HepG2 (cell line): ENCODE data around the gene CHSY3. TPM values are rescaled to one million over a fixed set of nuclear protein-coding genes. Genes with fewer than 3 reads are reported as not detected.

Source experiments
- ATAC-seq: fragments of 200-7000 bp; cut with Tn5 transposase; 3 replicates; pipeline ENCODE4 v1.9.1; 2020; ENCODE audit warnings: mild to moderate bottlenecking, moderate library complexity
- BruUV-seq: library from RNA; stranded (reverse); fragments of 400-500 nt; replicated peaks from 2 replicates; lab custom pipeline; 2021; lab: Mats Ljungman, UMichigan
- CTCF ChIA-PET: fragments of 300-600 bp; formaldehyde crosslinking; extraction: SDS; loops from one replicate; lab custom pipeline; 2021; ENCODE audit warnings: low total read pairs, inconsistent platforms, low intra/inter-chr PET ratio; lab: Yijun Ruan, JAX
- POLR2A ChIA-PET: fragments of 350-600 bp; sonication (Branson Sonifier 250); formaldehyde crosslinking; loops from one replicate; lab custom pipeline; 2020; ENCODE audit warnings: antibody characterized with exemption, inconsistent platforms; lab: Yijun Ruan, JAX
- DNase-seq: peaks from one replicate; pipeline ENCODE4 v3.0.0-alpha.2; 2015; ENCODE audit warnings: low spot score
- FAIRE-seq: peaks from 3 replicates; lab custom pipeline; 2011; peaks lifted over from hg19 to GRCh38; lab: Jason Lieb, UNC
- H2AFZ ChIP-seq: one replicate; pipeline ENCODE4 v1.6.1; 2011; ENCODE audit warnings: low read length, inconsistent platforms
- H3K27ac ChIP-seq: fragments of 300-600 bp; 3 replicates; pipeline ENCODE4 v1.8.0; 2011; ENCODE audit warnings: mixed run types, mild to moderate bottlenecking, mixed read lengths, low read length, inconsistent platforms; ENCODE audit not compliant: insufficient read depth; ENCODE audit errors: extremely low read length
- H3K27me3 ChIP-seq, 2 experiments: fragments of 200-600 bp in 1 of 2; 2 replicates in 1 of 2; 3 replicates in 1 of 2; pipeline versions ENCODE4 v1.6.0 to v1.8.0; 2011; ENCODE audit warnings: low read length in 2 of 2, mild to moderate bottlenecking in 2 of 2, moderate library complexity in 2 of 2, inconsistent platforms in 1 of 2; ENCODE audit not compliant: insufficient read depth in 2 of 2, control insufficient read depth in 1 of 2
- H3K36me3 ChIP-seq, 2 experiments: fragments of 200-600 bp in 1 of 2; replicated peaks in 1 of 2; 2 replicates in 1 of 2; 3 replicates in 1 of 2; pipeline versions ENCODE4 v1.5.1 to v1.8.0; 2011; ENCODE audit warnings: low read length in 2 of 2, inconsistent platforms in 1 of 2; ENCODE audit not compliant: insufficient read depth in 2 of 2, control insufficient read depth in 1 of 2
- H3K4me1 ChIP-seq: 2 replicates; pipeline ENCODE4 v1.5.1; 2012; ENCODE audit warnings: low read length, inconsistent platforms; ENCODE audit not compliant: insufficient read depth
- H3K4me2 ChIP-seq: 2 replicates; pipeline ENCODE4 v1.6.0; 2011; ENCODE audit warnings: low read depth, low read length, inconsistent platforms
- H3K4me3 ChIP-seq, 3 experiments: fragments of 200-600 bp in 1 of 3; sonication (generic), shearing (Covaris generic) in 1 of 3; replicated peaks in 1 of 3; 2 replicates each; pipeline ENCODE4 v1.5.1; 2011 to 2016; ENCODE audit warnings: low read length in 3 of 3, inconsistent platforms in 2 of 3, low read depth in 2 of 3, mild to moderate bottlenecking in 2 of 3, control low read depth in 1 of 3, mixed read lengths in 1 of 3; ENCODE audit not compliant: insufficient read depth in 1 of 3
- H3K79me2 ChIP-seq: one replicate; pipeline ENCODE4 v1.6.1; 2011; ENCODE audit warnings: low read length, inconsistent platforms; ENCODE audit not compliant: insufficient read depth
- H3K9ac ChIP-seq: 2 replicates; pipeline ENCODE4 v1.6.0; 2011; ENCODE audit warnings: mild to moderate bottlenecking, low read depth, low read length, inconsistent platforms; ENCODE audit not compliant: insufficient read depth
- H3K9me3 ChIP-seq: 2 replicates; pipeline ENCODE4 v1.5.1; 2012; ENCODE audit warnings: mild to moderate bottlenecking, low read length
- H4K20me1 ChIP-seq: 2 replicates; pipeline ENCODE4 v1.6.0; 2011; ENCODE audit warnings: inconsistent platforms, mild to moderate bottlenecking, low read length, moderate library complexity; ENCODE audit not compliant: insufficient read depth
- NFKB2 ChIP-seq: sonication (generic); formaldehyde crosslinking; IDR thresholded peaks from 2 replicates; pipeline ENCODE4 v1.4.0; 2020; ENCODE audit warnings: missing genetic modification reagents, borderline replicate concordance
- PAF1 ChIP-seq: IDR thresholded peaks from 2 replicates; pipeline ENCODE4 v1.6.1; 2016; ENCODE audit warnings: missing genetic modification reagents, missing compliant biosample characterization
- POLR2AphosphoS5 ChIP-seq: IDR thresholded peaks from 2 replicates; pipeline ENCODE4 v1.6.1; 2012; ENCODE audit warnings: low read depth, low read length
- SP4 ChIP-seq: sonication (generic); formaldehyde crosslinking; IDR thresholded peaks from 2 replicates; pipeline ENCODE4 v1.8.1; 2023; ENCODE audit warnings: mild to moderate bottlenecking, missing genetic modification reagents
- ZNF205 ChIP-seq: IDR thresholded peaks from 2 replicates; pipeline ENCODE4 v1.6.1; 2018; ENCODE audit warnings: missing biosample characterization, missing genetic modification reagents
- ZNF501 ChIP-seq: sonication (generic); formaldehyde crosslinking; IDR thresholded peaks from 2 replicates; pipeline ENCODE4 v1.5.1; 2020; ENCODE audit warnings: mild to moderate bottlenecking, moderate library complexity, missing genetic modification reagents
- ZNF761 ChIP-seq: sonication (generic); formaldehyde crosslinking; conservative IDR thresholded peaks from 2 replicates; pipeline ENCODE4 v1.4.0; 2020; ENCODE audit warnings: mild to moderate bottlenecking, missing genetic modification reagents
- WGBS: methylation state at CpG from one replicate; pipeline ENCODE4 v1.1.6; 2017; ENCODE audit warnings: low lambda C conversion rate; 5-methylcytosine and 5-hydroxymethylcytosine counted together
- in situ Hi-C: cut with HindIII; loops from 2 replicates; pipeline ENCODE4 v1.10.0; 2017; ENCODE audit warnings: low pct_unique_long_range_greater_than_20kb; ENCODE audit not compliant: extremely low pct_ligation_motif_present
- intact Hi-C: fragments of 100-400 bp; cut with micrococcal nuclease; formaldehyde crosslinking; loops from one replicate; pipeline ENCODE4 v1.10.0; 2022; ENCODE audit not compliant: unreplicated experiment
- polyA plus RNA-seq, 8 experiments: library from polyadenylated mRNA; depleted of rRNA in 3 of 8; stranded (reverse) in 7 of 8; unstranded in 1 of 8; fragments of >200 nt; fragmentation: Illumina TruSeq in 4 of 8; extraction: Trizol in 4 of 8; gene quantifications; 2 replicates each; pipeline versions ENCODE4 v1.2.1 to v1.2.3, GENCODE V29; 2011 to 2016; ENCODE audit warnings: low read depth in 4 of 8, missing spikeins in 1 of 8, mixed read lengths in 1 of 8; ENCODE audit not compliant: insufficient read depth in 1 of 8
- total RNA-seq, 5 experiments: library from RNA; depleted of rRNA; stranded (reverse); fragments of >200 nt; fragmentation: Illumina TruSeq; extraction: Trizol; gene quantifications; 2 replicates each; pipeline ENCODE4 v1.2.3, GENCODE V29; 2016; ENCODE audit warnings: low read depth in 1 of 5
- TF ChIP-seq, protein P1 (sequence below): sonication (generic); formaldehyde crosslinking; IDR thresholded peaks from 2 replicates; pipeline ENCODE4 v1.5.0; 2020; ENCODE audit warnings: missing genetic modification reagents
- TF ChIP-seq, protein P2 (sequence below): IDR thresholded peaks from 2 replicates; pipeline ENCODE4 v1.6.1; 2016
- TF ChIP-seq, protein P3 (sequence below): IDR thresholded peaks from 2 replicates; pipeline ENCODE4 v1.6.1; 2016; ENCODE audit warnings: low read depth

Gene CHSY3
- total and polyA plus RNA-seq, 2 of the 13 experiments (the other 11 are each of a cell fraction or from before 2014, with no cell fraction given) = 0.26 to 4.1 TPM

DNA sequence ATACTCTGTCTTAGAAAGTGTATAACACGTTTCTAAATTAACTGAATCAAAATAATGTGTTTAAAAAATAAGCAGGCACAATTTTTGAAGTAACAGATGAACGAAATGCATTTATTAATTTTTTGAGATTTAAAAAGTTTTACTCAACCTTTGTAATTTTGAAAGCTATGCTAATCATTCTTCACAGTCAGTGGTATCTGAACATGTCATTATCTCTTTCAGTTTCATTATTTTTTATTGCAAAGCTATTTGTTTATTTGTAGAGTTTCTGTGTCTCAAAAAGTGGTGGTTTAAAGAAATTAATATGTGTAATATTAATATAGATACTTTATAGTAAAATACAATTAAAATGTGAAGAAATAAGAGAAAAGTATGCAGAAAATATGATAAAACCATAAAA is 11.2 kb downstream of the CHSY3 start (continued):
- TF ChIP-seq, protein P1, sequence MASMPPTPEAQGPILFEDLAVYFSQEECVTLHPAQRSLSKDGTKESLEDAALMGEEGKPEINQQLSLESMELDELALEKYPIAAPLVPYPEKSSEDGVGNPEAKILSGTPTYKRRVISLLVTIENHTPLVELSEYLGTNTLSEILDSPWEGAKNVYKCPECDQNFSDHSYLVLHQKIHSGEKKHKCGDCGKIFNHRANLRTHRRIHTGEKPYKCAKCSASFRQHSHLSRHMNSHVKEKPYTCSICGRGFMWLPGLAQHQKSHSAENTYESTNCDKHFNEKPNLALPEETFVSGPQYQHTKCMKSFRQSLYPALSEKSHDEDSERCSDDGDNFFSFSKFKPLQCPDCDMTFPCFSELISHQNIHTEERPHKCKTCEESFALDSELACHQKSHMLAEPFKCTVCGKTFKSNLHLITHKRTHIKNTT (CRISPR knock-in tag) = no peak
- no peak for TF ChIP-seq ZNF205 (CRISPR knock-in tag)
- no peak for TF ChIP-seq POLR2AphosphoS5
- TF ChIP-seq PAF1 (CRISPR knock-in tag) = no peak
- TF ChIP-seq SP4 (CRISPR knock-in tag) = no peak

DNA sequence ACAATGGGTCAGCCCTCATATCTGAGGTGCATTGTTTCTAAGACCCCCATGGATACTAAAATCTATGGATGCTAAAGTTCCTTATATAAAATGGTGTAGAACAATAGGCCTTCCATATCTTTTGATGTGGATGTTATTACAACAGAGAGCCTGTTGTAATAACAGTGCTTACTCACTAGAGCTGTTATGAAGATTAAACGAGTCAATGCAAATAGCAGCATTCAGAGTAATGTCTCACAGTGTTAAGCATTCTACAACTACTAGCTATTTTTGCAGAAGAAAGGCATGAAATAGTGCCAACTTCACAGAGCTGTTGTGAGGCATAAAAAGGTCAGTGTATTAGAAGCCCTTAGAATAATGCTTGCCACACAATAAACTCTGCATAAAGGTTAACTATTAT is 13.0 kb downstream of the CHSY3 start:
- in situ Hi-C loops = loop anchor here (25.0 kb wide), 1 partner anchor 1195 kb away; no protein-coding TSS in a partner anchor
- ATAC-seq = no peak
- Histone ChIP-seq H3K4me3 (no peak overlapping the region), H3K79me2 (no peaks in the 10 kb centered on the region), H2AFZ (no peak overlapping the region), H3K27me3 (no peaks in the 10 kb centered on the region), H3K9me3 (no peaks in the 10 kb centered on the region), H4K20me1 (no peaks in the 10 kb centered on the region), H3K27ac (no peak overlapping the region), H3K4me1 (no peaks in the 10 kb centered on the region), H3K4me2 (no peak overlapping the region), H3K9ac (no peak overlapping the region), H3K36me3 (no peaks in the 10 kb centered on the region)
- BruUV-seq = no TSS peak
- TF ChIP-seq, protein P2, sequence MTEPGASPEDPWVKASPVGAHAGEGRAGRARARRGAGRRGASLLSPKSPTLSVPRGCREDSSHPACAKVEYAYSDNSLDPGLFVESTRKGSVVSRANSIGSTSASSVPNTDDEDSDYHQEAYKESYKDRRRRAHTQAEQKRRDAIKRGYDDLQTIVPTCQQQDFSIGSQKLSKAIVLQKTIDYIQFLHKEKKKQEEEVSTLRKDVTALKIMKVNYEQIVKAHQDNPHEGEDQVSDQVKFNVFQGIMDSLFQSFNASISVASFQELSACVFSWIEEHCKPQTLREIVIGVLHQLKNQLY (CRISPR knock-in tag) = no peak
- no peak for TF ChIP-seq ZNF761 (CRISPR knock-in tag)
- TF ChIP-seq ZNF501 (CRISPR knock-in tag) = no peak
- TF ChIP-seq NFKB2 (CRISPR knock-in tag) = no peak
- TF ChIP-seq, protein P3, sequence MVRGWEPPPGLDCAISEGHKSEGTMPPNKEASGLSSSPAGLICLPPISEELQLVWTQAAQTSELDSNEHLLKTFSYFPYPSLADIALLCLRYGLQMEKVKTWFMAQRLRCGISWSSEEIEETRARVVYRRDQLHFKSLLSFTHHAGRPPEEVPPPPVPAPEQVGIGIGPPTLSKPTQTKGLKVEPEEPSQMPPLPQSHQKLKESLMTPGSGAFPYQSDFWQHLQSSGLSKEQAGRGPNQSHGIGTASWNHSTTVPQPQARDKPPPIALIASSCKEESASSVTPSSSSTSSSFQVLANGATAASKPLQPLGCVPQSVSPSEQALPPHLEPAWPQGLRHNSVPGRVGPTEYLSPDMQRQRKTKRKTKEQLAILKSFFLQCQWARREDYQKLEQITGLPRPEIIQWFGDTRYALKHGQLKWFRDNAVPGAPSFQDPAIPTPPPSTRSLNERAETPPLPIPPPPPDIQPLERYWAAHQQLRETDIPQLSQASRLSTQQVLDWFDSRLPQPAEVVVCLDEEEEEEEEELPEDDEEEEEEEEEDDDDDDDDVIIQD = no peak
- TF ChIP-seq POLR2AphosphoS5 = no peak
- FAIRE-seq = no peak
- CTCF ChIA-PET = no interaction called here
- no peak for DNase-seq
- WGBS = 24% methylated on average over 1 of the region's 1 CpG
- POLR2A ChIA-PET = no interaction called here
- intact Hi-C loops = no loop called here
